HCT116 (cell line): ENCODE measurements around the gene HIF1A. TPM values are rescaled to one million over a fixed set of nuclear protein-coding genes. Genes with fewer than 3 reads are reported as not detected.

Experiments used
- ATAC-seq: fragments of 200-7000 bp; cut with Tn5 transposase; 2 replicates; pipeline ENCODE4 v1.9.1; 2020; ENCODE audit warnings: mild to moderate bottlenecking, moderate library complexity
- BruUV-seq: library from RNA; stranded (reverse); fragments of 400-500 nt; replicated peaks from 2 replicates; lab custom pipeline; 2021; lab: Mats Ljungman, UMichigan
- CTCF ChIA-PET: fragments of 300-600 bp; sonication (Branson Sonifier 250); formaldehyde crosslinking; loops from one replicate; lab custom pipeline; 2021; ENCODE audit warnings: antibody characterized with exemption; lab: Charles Lee
- POLR2A ChIA-PET: fragments of 300-600, 350-600 bp; sonication (Branson Sonifier 250); formaldehyde crosslinking; loops from one replicate; lab custom pipeline; 2021; ENCODE audit warnings: antibody characterized with exemption; lab: Charles Lee
- RAD21 ChIA-PET, 2 experiments: fragments of 300-600 bp; sonication (Branson Sonifier 250); formaldehyde crosslinking; loops; one replicate each; lab custom pipeline; 2023; ENCODE audit warnings: low total read pairs in 2 of 2; ENCODE audit not compliant: uncharacterized antibody in 2 of 2, unreplicated experiment in 2 of 2, low non-redundant PET in 1 of 2; lab: Charles Lee
- DNase-seq: peaks from one replicate; pipeline ENCODE4 v3.0.0-alpha.2; 2010; ENCODE audit warnings: low read depth, low spot score
- H2AFZ ChIP-seq: fragments of 200-600 bp; shearing (Covaris generic), sonication (generic); 2 replicates; pipeline ENCODE4 v1.6.1; 2017; ENCODE audit warnings: low read depth, mixed run types, mixed read lengths, antibody characterized with exemption, low read length; ENCODE audit not compliant: poor library complexity, severe bottlenecking
- H3K27ac ChIP-seq: 2 replicates; pipeline ENCODE4 v1.5.1; 2012; ENCODE audit warnings: low read depth, low read length
- H3K27me3 ChIP-seq: fragments of 200-600 bp; sonication (generic); 2 replicates; pipeline ENCODE4 v1.6.1; 2016; ENCODE audit warnings: mixed run types, low read length, mixed read lengths; ENCODE audit not compliant: insufficient read depth
- H3K36me3 ChIP-seq, 2 experiments: fragments of 200-500 bp in 1 of 2; fragments of 200-600 bp in 1 of 2; sonication (Bioruptor generic) in 1 of 2; sonication (generic) in 1 of 2; 2 replicates each; pipeline versions ENCODE4 v1.5.1 to v1.6.1; 2014 to 2016; ENCODE audit warnings: low read length in 2 of 2, inconsistent platforms in 1 of 2, mixed read lengths in 1 of 2, mixed run types in 1 of 2; ENCODE audit not compliant: insufficient read depth in 2 of 2, control insufficient read depth in 1 of 2
- H3K4me1 ChIP-seq, 2 experiments: fragments of 200-600 bp in 1 of 2; sonication (generic) in 1 of 2; 2 replicates each; pipeline versions ENCODE4 v1.5.1 to v1.6.1; 2012 to 2017; ENCODE audit warnings: low read length in 2 of 2, inconsistent platforms in 1 of 2, mild to moderate bottlenecking in 1 of 2, mixed read lengths in 1 of 2, mixed run types in 1 of 2, moderate library complexity in 1 of 2; ENCODE audit not compliant: insufficient read depth in 2 of 2, control insufficient read depth in 1 of 2
- H3K4me2 ChIP-seq: fragments of 200-600 bp; sonication (generic); 2 replicates; pipeline ENCODE4 v1.6.1; 2017; ENCODE audit warnings: mixed run types, low read length, mixed read lengths
- H3K4me3 ChIP-seq, 2 experiments: fragments of 200-600 bp in 1 of 2; sonication (generic) in 1 of 2; replicated peaks in 1 of 2; 2 replicates each; pipeline ENCODE4 v1.5.1; 2011 to 2016; ENCODE audit warnings: low read length in 2 of 2, control low read depth in 1 of 2, low read depth in 1 of 2, mild to moderate bottlenecking in 1 of 2, mixed read lengths in 1 of 2, mixed run types in 1 of 2
- H3K79me2 ChIP-seq: fragments of 200-600 bp; sonication (generic); 2 replicates; pipeline ENCODE4 v1.6.1; 2017; ENCODE audit warnings: mild to moderate bottlenecking, mixed run types, low read length, moderate library complexity, mixed read lengths; ENCODE audit not compliant: insufficient read depth
- H3K9ac ChIP-seq: fragments of 200-600 bp; sonication (generic); 2 replicates; pipeline ENCODE4 v1.6.1; 2016; ENCODE audit warnings: low read length, mixed read lengths
- H3K9me2 ChIP-seq: fragments of 200-600 bp; sonication (generic), shearing (Covaris generic); 2 replicates; pipeline ENCODE4 v1.6.1; 2017; ENCODE audit warnings: mixed run types, mild to moderate bottlenecking, moderate library complexity; ENCODE audit not compliant: insufficient read depth
- H3K9me3 ChIP-seq, 2 experiments: fragments of 200-500 bp in 1 of 2; fragments of 200-600 bp in 1 of 2; sonication (Bioruptor generic) in 1 of 2; sonication (generic) in 1 of 2; 2 replicates each; pipeline ENCODE4 v1.6.1; 2014 to 2017; ENCODE audit warnings: low read length in 2 of 2, mixed read lengths in 2 of 2, inconsistent platforms in 1 of 2, low read depth in 1 of 2, mild to moderate bottlenecking in 1 of 2, mixed run types in 1 of 2, moderate library complexity in 1 of 2; ENCODE audit not compliant: control insufficient read depth in 1 of 2, insufficient read depth in 1 of 2
- H4K20me1 ChIP-seq: fragments of 200-600 bp; sonication (generic), shearing (Covaris generic); 2 replicates; pipeline ENCODE4 v1.6.1; 2017; ENCODE audit warnings: mixed run types, mild to moderate bottlenecking, moderate library complexity; ENCODE audit not compliant: insufficient read depth
- ATF3 ChIP-seq: IDR thresholded peaks from 2 replicates; pipeline ENCODE4 v1.6.1; 2012
- CBX3 ChIP-seq: IDR thresholded peaks from 2 replicates; pipeline ENCODE4 v1.6.1; 2012; ENCODE audit warnings: low read depth
- CEBPB ChIP-seq: IDR thresholded peaks from 2 replicates; pipeline ENCODE4 v1.6.1; 2012; ENCODE audit warnings: low read depth
- CTCF ChIP-seq, 3 experiments: fragments of 200-600 bp in 1 of 3; sonication (generic) in 1 of 3; IDR thresholded peaks in 2 of 3; conservative IDR thresholded peaks in 1 of 3; 2 replicates each; pipeline ENCODE4 v1.5.1; 2012 to 2017; ENCODE audit warnings: low read depth in 2 of 3, low read length in 2 of 3, antibody characterized with exemption in 1 of 3, borderline replicate concordance in 1 of 3, control low read depth in 1 of 3, mild to moderate bottlenecking in 1 of 3, mixed read lengths in 1 of 3, mixed run types in 1 of 3, moderate library complexity in 1 of 3; ENCODE audit not compliant: insufficient read depth in 1 of 3
- EGR1 ChIP-seq: IDR thresholded peaks from 2 replicates; pipeline ENCODE4 v1.6.1; 2012; ENCODE audit warnings: low read depth
- ELF1 ChIP-seq: IDR thresholded peaks from 2 replicates; pipeline ENCODE4 v1.6.1; 2012; ENCODE audit warnings: low read depth, borderline replicate concordance
- EZH2 ChIP-seq: fragments of 200-600 bp; sonication (generic); IDR thresholded peaks from 2 replicates; pipeline ENCODE4 v1.6.1; 2017; ENCODE audit warnings: antibody characterized with exemption, mixed run types
- FOSL1 ChIP-seq: IDR thresholded peaks from 2 replicates; pipeline ENCODE4 v1.6.1; 2012; ENCODE audit warnings: low read depth
- JUND ChIP-seq: IDR thresholded peaks from 2 replicates; pipeline ENCODE4 v1.6.1; 2012
- POLR2A ChIP-seq: IDR thresholded peaks from 2 replicates; pipeline ENCODE4 v1.7.0; 2011; ENCODE audit warnings: borderline replicate concordance; ENCODE audit not compliant: insufficient read depth, insufficient read length; ENCODE audit errors: extremely low read depth
- RAD21 ChIP-seq: IDR thresholded peaks from 2 replicates; pipeline ENCODE4 v1.6.1; 2012; ENCODE audit warnings: low read depth, mild to moderate bottlenecking
- SIN3A ChIP-seq: IDR thresholded peaks from 2 replicates; pipeline ENCODE4 v1.6.1; 2012; ENCODE audit warnings: low read depth
- SP1 ChIP-seq: IDR thresholded peaks from 2 replicates; pipeline ENCODE4 v1.6.1; 2012; ENCODE audit warnings: low read depth
- YY1 ChIP-seq: IDR thresholded peaks from 2 replicates; pipeline ENCODE4 v1.6.1; 2011; ENCODE audit warnings: low read length, low read depth, moderate library complexity, mild to moderate bottlenecking; ENCODE audit not compliant: insufficient replicate concordance; ENCODE audit errors: extremely low read depth
- ZNF274 ChIP-seq: fragments of 200-500 bp; sonication (Bioruptor generic); IDR thresholded peaks from 2 replicates; pipeline ENCODE4 v1.6.1; 2014; ENCODE audit warnings: mild to moderate bottlenecking, low read depth, low read length, inconsistent platforms
- intact Hi-C: fragments of 100-400 bp; cut with micrococcal nuclease; formaldehyde crosslinking; loops from 2 replicates; pipeline ENCODE4 v1.10.0; 2022
- total RNA-seq: library from RNA; stranded (reverse); gene quantifications from one replicate; pipeline ENCODE4 v1.2.1, GENCODE V29; 2021; ENCODE audit not compliant: unreplicated experiment
- TF ChIP-seq, protein P1 (sequence below): IDR thresholded peaks from 2 replicates; pipeline ENCODE4 v1.6.1; 2011; ENCODE audit warnings: mild to moderate bottlenecking, low read length, moderate library complexity; ENCODE audit not compliant: insufficient replicate concordance; ENCODE audit errors: extremely low read depth
- TF ChIP-seq, protein P2 (sequence below): IDR thresholded peaks from 2 replicates; pipeline ENCODE4 v1.6.1; 2012; ENCODE audit warnings: low read depth

HIF1A gene
- total RNA-seq, 1 experiment from 2014 or later, result 113 TPM

GRCh38 chr14:61765225-61765943, 70.1 kb downstream of the HIF1A start:
- Histone ChIP-seq H2AFZ (no peak overlapping the region), H3K36me3 (peaks cover 9 to 11% of the 10 kb centered on the region in 2 experiments), H4K20me1 (no peaks in the 10 kb centered on the region), H3K27ac (no peak overlapping the region), H3K9me2 (no peaks in the 10 kb centered on the region), H3K79me2 (peaks cover 48% of the 10 kb centered on the region), H3K9me3 (no peaks in the 10 kb centered on the region), H3K27me3 (no peaks in the 10 kb centered on the region), H3K4me1 (peaks cover 5 to 16% of the 10 kb centered on the region in 2 experiments; a peak in 3 of 4 replicates), H3K9ac (no peak overlapping the region), H3K4me2 (no peak overlapping the region)
- no peak for ATAC-seq
- RAD21 ChIA-PET, result no interaction called here
- no peak for DNase-seq
- POLR2A ChIA-PET, result no interaction called here
- intact Hi-C loops, result no loop called here
- TF ChIP-seq ELF1 (no peak), CEBPB (no peak), POLR2A (no peak), EGR1 (no peak), SIN3A (no peak), FOSL1 (no peak), ZNF274 (no peak), CTCF (IDR thresholded peaks at IDR 0.05 in 2 of 3, conservative IDR thresholded peaks at IDR 0.05 in 1 of 3; ENCODE audit: borderline replicate concordance in 1 of 3, insufficient read depth in 1 of 3, low read depth in 2 of 3, low read length in 2 of 3) (no peak), YY1 (no peak), CBX3 (no peak), ATF3 (no peak), RAD21 (no peak), SP1 (no peak), EZH2 (no peak), JUND (no peak)
- TF ChIP-seq, protein P1, sequence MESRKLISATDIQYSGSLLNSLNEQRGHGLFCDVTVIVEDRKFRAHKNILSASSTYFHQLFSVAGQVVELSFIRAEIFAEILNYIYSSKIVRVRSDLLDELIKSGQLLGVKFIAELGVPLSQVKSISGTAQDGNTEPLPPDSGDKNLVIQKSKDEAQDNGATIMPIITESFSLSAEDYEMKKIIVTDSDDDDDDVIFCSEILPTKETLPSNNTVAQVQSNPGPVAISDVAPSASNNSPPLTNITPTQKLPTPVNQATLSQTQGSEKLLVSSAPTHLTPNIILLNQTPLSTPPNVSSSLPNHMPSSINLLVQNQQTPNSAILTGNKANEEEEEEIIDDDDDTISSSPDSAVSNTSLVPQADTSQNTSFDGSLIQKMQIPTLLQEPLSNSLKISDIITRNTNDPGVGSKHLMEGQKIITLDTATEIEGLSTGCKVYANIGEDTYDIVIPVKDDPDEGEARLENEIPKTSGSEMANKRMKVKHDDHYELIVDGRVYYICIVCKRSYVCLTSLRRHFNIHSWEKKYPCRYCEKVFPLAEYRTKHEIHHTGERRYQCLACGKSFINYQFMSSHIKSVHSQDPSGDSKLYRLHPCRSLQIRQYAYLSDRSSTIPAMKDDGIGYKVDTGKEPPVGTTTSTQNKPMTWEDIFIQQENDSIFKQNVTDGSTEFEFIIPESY, result no peak
- TF ChIP-seq, protein P2, sequence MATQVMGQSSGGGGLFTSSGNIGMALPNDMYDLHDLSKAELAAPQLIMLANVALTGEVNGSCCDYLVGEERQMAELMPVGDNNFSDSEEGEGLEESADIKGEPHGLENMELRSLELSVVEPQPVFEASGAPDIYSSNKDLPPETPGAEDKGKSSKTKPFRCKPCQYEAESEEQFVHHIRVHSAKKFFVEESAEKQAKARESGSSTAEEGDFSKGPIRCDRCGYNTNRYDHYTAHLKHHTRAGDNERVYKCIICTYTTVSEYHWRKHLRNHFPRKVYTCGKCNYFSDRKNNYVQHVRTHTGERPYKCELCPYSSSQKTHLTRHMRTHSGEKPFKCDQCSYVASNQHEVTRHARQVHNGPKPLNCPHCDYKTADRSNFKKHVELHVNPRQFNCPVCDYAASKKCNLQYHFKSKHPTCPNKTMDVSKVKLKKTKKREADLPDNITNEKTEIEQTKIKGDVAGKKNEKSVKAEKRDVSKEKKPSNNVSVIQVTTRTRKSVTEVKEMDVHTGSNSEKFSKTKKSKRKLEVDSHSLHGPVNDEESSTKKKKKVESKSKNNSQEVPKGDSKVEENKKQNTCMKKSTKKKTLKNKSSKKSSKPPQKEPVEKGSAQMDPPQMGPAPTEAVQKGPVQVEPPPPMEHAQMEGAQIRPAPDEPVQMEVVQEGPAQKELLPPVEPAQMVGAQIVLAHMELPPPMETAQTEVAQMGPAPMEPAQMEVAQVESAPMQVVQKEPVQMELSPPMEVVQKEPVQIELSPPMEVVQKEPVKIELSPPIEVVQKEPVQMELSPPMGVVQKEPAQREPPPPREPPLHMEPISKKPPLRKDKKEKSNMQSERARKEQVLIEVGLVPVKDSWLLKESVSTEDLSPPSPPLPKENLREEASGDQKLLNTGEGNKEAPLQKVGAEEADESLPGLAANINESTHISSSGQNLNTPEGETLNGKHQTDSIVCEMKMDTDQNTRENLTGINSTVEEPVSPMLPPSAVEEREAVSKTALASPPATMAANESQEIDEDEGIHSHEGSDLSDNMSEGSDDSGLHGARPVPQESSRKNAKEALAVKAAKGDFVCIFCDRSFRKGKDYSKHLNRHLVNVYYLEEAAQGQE, result no peak
- TF ChIP-seq, all 23 proteins: peak for 0
- BruUV-seq, result no TSS peak
- CTCF ChIA-PET, result no interaction called here
- H3K4me3 ChIP-seq, result no peak overlapping the region
